Measurements from ENCODE around the gene CYP20A1.
"Not testable (repeated sequence)": the region's sequence is repeated elsewhere in the genome, so short reads cannot be mapped to it uniquely, and the experiment has no call there.

The CYP20A1 gene

DNA sequence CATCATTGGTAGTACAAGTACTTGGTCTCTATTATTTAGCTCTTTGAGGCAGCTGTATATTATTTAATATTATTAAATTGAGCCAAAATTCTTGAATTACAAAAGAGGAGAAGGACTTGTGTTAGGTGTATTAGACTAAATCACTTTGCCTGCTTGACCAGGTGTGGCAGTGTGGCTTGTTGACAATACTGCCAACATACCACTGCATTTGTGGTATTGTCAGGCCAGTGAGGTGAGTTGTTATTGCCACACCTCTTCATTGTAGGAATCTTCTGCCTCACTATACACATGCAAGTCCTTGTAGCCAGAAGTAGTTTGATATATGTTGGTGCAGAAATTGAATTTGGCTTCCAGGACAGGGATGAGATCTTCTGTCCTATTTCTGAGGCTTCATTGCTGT, 40.5 kb downstream of the CYP20A1 start:
- H3K27ac ChIP-seq: no peak overlapping the region
- peak; percentile 18 for DNase-seq (ENCODE audit: low read depth, low spot score)

DNA sequence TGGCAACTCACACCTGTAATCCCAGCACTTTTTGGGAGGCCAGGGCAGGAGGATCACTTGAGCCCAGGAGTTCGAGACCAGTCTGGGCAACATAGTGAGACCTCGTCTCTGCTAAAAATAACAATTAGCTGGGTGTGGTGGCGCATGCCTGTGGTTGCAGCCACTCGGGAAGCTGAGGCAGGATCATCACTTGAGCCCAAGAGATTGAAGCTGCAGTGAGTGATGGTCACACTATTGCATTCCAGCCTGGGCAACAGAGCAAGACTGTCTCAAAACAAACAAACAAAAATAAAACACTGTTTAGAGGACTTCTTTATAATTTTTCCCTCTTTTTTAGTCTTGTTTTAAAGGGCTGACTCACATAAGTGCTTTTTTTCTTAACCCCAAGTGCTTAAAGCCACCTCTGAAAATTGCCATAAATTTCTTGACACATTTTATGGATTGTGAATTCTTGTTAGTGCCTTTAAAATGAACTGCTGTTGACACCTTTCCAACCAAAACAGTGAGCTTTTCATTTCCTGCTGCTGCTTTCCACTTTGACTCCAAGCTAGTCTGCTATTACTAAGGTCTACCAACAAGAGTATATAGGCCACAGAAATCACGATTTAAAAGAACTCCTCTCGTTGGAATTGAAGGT, 41.7 kb downstream of the CYP20A1 start:
- no peak overlapping the region for H3K27ac ChIP-seq
- DNase-seq (ENCODE audit: low read depth, low spot score): no peak

DNA sequence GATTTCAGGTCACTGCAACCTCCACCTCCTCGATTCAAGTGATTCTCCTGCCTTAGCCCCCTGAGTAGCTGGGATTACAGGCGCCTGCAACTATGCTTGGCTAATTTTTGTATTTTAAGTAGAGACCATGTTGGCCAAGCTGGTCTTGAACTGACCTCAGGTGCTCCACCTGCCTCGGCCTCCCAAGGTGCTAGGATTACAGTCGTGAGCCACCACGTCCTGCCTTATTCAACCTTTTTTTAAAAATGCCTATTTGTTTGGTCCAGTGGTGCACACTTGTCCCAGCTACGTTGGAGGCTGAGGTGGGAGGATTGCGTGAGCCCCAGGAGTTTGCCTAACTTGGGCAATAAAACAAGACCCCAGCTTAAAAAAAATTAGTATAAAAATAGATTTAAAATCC, 43.3 kb downstream of the CYP20A1 start:
- no peak for DNase-seq (ENCODE audit: low read depth, low spot score)
- H3K27ac ChIP-seq: no peak overlapping the region

DNA sequence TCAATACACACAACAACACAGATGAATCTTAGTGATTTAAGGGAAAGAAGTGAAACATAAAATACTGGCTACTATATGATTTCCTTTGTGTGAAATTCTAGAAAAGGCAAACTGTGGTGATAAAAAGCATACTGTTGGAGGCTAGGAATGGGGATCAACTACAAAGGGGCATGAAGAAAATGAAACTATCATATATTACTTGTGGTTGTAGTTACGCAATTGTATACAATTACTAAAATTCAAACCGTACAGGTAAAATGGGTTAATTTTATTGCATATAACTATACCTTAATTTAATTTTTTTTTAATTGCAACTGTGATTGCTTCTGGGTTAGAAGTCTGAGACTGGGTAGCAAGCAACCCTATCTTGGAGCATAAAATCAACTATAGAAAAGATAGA, 47.7 kb downstream of the CYP20A1 start:
- DNase-seq (ENCODE audit: low read depth, low spot score): no peak
- no peak overlapping the region for H3K27ac ChIP-seq

DNA sequence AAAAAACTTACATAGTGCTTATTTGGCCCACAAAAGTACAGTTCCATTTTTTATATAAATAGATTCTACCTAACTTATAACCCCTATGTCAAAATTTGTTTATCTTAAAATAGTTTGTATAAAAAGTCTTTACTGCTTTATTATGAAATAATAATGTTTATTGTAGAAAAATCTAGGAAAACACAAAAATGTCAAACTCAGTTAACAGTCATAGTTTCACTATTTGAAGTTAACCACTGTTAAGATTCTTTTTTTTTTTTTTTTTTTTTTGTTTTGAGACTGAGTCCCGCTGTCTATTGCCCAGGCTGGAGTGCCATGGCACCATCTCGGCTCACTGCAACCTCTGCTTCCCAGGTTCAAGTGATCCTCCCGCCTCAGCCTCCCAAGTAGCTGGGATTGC, 62.8 kb downstream of the CYP20A1 start:
- no peak overlapping the region for H3K27ac ChIP-seq
- DNase-seq (ENCODE audit: low read depth, low spot score): no peak

DNA sequence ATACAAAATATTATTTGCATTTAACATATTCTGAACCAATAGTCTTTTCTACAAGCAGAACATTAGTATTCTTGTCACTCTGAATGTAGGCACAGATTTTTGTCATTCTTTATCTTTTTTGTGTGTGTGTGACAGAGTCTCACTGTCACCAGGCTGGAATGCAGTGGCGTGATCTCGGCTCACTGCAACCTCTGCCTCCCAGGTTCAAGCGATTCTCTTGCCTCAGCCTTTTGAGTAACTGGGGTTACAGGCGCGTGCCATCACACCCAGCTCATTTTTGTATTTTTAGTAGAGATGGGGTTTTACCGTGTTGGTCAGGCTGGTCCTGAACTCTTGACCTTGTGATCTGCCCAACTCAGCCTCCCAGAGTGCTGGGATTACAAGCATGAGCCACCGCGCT, 63.8 kb downstream of the CYP20A1 start:
- H3K27ac ChIP-seq; DNase-seq (ENCODE audit: low read depth, low spot score): not testable (repeated sequence)

DNA sequence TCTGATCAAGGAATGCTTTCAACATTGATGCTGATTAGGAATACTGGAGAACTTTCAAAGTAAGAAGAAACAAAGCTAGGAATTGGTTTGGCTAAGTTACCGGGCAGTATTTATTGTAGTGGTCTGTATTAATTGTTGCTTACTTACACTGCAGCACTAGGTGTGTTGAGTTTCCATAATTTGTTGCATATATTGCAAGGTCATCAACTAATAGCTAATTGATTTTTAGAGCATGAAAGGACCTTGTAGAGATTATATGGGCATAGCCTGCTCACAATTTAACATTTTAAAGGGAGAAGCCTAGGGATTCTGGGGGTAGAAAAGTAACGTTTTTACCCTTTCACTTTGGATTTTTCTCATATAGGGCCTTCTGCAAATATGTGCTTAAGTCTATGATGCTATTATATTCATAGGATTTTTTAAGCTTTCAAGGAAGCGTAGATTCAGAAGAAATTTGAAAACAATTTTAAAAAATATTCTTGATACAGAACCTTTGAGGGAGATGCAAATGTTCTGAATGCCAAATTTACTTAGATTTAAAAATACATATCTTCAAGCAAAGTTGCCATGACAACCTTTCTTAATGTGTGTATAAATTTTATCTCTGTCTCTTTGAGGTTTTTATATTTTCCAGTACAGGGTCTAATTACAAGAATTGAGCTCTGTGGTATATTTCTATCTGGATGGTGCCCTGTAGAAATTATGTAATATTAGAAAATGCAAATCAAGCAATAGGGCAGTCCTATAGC, 72.0 kb downstream of the CYP20A1 start:
- no peak for DNase-seq (ENCODE audit: low read depth, low spot score)
- no peak overlapping the region for H3K27ac ChIP-seq

DNA sequence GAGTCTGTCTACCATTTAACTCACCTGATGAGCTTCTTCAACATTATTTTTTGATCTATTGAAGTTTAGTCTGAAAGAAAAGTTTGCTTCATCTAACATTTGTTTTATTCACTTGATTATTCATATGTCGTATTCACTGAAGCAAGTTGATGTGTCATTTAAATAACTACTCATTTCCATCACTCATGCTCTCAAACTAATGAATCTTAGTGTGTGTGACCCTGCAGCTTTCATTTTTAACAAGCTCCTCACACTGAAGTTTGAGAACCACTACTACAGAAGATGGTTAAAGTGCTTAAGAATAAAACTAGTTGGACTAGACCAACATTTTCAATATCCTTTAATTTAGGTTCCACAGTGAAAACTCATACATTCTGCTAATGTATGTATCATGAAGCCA, 87.5 kb downstream of the CYP20A1 start:
- no peak for DNase-seq (ENCODE audit: low read depth, low spot score)

DNA sequence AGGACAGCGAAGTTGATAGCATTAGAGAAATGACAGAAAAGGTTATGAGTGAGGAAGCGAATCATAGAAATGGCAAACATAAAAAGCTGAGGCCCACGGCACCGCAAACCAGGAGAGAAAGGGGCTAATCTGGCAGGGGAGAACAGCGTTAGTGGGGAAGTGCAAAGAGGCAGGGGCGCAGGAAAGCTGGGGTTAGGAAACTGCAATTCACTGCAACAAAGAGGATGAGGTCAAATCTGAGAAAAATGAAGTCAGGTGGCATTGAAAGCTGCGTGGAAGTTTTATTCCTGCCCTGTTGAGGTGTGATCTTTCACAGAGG, 88.7 kb downstream of the CYP20A1 start:
- DNase-seq (ENCODE audit: low read depth, low spot score): no peak

More for the DNA sequence above, 87.5 kb downstream of the CYP20A1 start:
- H3K27ac ChIP-seq: no peak overlapping the region

DNA sequence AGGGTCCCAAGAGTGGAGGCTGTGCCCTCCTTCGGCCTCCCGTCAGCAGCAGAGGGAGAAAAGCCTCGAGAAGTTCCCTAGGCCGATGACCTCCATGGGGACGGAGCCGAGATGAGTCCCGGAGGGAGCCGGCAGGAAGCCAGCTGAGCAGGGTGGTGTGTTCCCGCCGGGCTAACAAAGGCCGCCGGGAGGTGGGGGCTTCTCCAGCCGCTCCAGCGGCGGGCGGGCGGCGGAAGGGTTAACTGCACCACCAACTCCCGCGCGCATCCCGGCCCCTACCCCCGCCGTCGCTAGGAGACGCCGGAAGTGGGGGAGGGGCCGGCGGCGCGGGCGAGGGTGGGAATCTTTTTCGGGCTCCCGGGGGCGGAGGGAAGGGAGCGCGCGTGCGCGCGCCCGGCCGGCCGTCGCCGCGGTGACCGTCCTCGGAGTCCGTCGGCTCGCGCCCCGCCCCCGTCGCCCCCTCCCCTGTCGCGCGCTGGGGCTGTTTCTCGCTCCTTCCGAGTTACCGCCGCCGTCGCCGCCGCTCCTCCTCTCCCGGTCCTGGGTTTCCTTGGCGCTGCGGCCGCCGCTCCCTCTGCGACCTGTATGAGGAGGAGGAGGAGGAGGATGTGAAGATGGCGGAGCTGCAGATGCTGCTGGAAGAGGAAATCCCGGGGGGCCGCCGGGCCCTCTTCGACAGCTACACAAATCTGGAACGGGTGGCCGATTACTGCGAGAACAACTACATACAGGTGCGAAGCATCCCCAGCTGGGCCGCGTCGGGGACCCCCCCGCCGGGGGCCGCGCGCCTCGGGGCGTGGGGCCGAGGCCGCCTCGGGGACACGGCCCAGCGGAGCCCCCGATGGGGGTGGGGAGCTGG, 89.3 kb downstream of the CYP20A1 start, which contains the start of gene ABI2:
Gene ABI2, plus strand, starts transcription at position 494 of the 859 bp plus-strand sequence. Its CDS starts 121 bp downstream, at position 615.
- peak within 1 kb of the TSS; percentile 45 for H3K27ac ChIP-seq
- no peak for DNase-seq (ENCODE audit: low read depth, low spot score)

More for the DNA sequence above, 88.7 kb downstream of the CYP20A1 start:
- H3K27ac ChIP-seq: peak overlapping the region; percentile 45

DNA sequence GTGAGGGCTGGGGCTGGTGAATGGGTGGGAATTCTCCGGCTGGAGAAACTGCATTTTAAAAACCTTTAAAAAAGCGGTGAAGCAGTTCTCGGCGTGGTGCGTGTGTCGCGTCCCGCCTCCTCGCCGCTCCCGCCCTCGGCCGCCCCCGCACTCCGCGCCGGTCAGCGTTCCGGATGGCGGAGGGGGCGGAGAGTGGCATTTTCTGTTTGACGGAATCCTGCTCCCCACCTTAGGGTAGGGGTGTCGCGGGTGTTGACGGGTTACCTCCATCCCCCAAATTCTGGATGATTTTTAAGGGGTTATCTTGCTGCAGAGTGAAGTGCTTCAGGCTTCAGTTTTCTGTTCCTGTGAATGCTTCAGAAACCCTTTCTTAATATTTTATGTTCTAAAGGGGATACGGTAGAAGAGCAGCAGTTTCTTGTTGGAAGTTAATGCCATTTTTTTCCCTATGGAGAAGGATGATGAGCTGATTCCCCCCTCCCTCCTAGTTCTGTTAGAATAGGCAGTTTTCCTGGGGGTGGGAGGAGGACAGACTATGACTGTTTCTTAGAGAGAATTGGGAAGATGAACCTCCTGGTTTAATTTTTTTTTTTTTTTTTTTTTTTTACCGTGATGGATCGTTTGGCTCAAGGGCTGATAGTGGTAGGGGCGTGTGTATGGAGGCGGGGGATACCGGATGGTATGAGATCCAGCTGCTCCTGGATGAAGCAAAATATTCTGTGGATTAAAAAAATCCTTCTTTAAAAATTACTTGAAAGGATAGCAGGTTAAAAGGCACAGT, 90.1 kb downstream of the CYP20A1 start:
- no peak for DNase-seq (ENCODE audit: low read depth, low spot score)
- H3K27ac ChIP-seq: peak overlapping the region; percentile 45

DNA sequence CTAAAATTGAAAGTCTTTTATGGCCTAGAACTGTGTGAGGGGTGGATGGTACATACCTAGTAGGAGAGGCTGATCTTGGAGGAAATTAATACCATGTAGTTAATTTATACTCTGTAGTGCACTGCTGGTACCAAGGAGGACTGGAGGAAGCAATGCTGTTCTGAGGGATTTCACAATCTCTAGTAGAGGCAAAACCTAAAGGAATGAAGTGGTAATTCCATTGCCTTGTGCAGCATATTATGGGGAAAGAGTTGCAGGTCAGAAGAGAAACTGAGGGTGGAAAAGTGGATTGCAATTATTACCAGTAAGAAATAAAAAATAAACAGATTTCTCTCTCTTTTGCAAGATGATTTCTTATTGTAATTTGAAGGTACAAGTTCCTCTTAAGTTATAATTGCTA, 91.6 kb downstream of the CYP20A1 start:
- no peak for DNase-seq (ENCODE audit: low read depth, low spot score)
- H3K27ac ChIP-seq: peak overlapping the region; percentile 26

DNA sequence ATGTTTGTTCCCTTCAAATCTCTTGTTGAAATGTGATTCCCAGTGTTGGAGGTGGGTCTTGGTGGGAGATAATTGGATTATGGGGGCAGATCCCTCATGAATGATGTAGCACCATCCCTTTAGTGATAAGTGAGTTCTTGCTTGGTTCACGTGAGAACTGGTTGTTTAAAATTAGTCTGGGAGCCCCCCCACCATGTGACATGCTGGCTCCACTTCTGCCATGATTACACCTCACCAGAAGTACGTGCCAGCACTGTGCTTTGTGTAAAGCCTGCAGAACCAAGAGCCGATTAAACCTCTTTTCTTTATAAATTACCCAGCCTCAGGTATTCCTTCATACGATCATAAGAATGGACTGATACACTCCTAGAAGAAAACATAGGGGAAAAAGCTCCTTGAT, 99.5 kb downstream of the CYP20A1 start:
- no peak overlapping the region for H3K27ac ChIP-seq
- DNase-seq (ENCODE audit: low read depth, low spot score): no peak

DNA sequence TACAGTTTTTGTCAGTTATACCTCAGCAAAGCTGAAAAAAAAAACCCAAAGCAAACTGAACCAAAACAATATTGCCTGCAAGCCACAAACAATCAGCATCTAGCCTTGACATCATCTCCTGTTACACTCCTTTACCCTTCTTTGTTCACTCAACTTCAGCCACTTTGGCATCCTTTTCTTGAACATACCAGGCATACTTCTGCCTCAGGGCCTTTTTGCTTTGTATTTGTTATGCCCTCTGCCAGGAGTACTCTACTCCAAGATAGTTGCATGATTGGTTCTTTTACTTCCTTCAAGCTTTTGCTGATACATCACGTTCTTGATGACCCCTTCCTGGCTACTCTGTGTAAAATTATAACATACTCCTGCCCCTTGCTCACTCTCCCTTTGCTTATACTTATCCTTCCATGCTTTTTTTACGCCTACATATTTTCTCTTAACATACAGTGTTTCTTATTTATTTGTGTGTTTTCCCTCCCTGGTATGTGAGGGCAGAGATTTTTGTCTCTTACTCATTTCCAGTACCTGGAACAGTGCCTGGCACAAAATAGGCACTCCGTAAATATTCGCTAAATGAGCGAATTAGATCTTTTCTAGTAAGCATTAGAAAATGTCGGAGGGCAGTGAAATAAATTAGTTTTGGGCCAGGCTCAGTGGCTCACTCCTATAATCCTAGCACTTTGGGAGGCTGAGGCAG, 102.1 kb downstream of the CYP20A1 start:
- peak; percentile 33 for DNase-seq (ENCODE audit: low read depth, low spot score)
- peak overlapping the region; percentile 52 for H3K27ac ChIP-seq

DNA sequence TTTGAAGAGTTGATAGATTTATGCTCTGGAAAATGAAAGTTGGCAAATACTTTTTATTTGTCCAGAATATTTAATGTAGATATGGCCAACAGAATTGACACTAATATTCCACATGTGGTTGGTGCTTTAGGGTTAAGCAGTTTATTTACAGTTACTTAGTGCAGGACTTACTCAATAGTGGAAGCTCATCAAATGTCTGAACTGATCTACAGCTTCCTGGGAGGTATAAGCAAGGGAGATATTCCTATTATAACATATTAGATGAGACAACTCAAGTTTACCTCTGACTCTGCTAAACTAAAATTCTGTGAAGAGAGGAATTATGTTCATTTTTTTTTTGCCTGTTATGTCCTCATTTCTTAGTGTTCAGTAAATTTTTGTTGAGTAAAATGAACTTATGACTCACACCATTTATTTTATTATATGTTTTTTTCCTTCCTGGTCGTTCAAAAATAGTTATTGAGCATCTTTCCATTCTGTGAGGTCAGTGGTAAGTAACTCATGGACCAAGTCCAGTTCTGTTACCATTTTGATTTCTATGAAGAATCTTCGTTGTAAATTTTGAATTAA, 103.0 kb downstream of the CYP20A1 start:
- H3K27ac ChIP-seq: no peak overlapping the region
- DNase-seq (ENCODE audit: low read depth, low spot score): no peak

DNA sequence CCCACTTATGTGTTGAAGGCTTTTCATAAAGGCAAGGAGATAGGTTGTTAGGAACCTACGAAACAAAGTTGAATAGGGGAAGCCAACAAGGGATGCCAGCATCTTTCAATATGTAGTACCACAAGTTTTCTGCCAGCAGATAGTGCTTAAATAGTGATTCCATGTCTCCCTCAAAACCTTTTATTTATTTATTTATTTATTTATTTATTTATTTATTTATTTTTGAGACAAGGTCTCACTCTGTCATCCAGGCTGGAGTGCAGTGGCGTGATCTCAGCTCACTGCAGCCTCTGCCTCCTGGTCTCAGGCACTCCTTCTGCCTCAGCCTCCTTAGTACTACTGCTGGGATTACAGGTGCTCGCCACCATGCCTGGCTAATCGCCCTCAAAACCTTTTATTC, 103.6 kb downstream of the CYP20A1 start:
- H3K27ac ChIP-seq; DNase-seq (ENCODE audit: low read depth, low spot score): not testable (repeated sequence)

DNA sequence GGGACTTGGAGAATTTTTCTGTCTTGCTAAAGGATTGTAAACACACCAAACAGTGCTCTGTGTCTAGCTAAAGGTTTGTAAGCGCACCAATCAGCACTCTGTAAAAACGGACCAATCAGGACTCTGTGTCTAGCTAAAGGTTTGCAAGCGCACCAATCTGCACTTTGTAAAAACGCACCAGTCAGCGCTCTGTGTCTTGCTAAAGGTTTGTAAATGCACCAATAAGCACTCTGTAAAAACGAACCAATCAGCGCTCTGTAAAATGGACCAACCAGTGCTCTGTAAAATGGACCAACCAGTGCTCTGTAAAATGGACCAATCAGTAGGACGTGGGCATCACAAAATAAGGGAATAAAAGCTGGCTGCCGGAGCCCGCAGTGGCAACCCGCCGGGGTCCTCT, 105.8 kb downstream of the CYP20A1 start:
- H3K27ac ChIP-seq: no peak overlapping the region
- DNase-seq (ENCODE audit: low read depth, low spot score): no peak

DNA sequence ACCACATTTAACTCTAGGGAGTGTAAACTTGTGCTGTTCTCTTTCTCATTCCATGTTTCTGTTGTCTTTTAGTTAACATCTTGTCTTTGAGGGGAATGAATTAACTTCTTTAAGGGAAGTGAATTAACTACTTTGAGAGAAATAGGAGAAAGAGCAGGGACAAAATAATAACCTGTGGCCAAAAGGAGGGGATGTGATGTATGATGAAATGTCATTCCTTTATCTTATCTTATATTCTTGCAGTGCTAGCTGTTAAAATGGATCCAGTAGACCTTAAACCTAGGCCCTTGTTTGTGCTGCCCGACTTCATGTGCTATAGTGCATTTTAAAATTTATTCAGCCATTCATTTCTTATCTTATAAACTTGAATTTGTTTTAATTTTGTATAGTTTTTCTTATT, 107.8 kb downstream of the CYP20A1 start:
- H3K27ac ChIP-seq: no peak overlapping the region
- no peak for DNase-seq (ENCODE audit: low read depth, low spot score)

DNA sequence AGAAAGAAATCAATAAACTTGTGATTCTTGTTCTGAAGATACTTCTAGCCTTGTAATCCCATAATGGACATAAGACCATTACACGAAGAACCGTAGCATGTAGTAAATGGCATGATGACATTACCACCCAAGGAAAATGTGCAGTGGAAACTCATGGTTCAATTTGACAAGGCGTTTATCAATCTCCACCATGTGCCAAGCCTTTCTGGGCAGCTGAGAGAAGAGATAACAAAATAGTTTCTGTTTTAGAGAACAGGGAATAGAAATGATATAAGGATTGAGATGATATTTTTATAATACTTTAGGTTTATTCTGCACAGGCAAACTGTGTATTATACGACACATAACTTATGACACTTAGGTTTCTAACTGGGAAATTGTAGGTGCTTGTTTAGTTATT, 108.6 kb downstream of the CYP20A1 start:
- DNase-seq (ENCODE audit: low read depth, low spot score): no peak
- H3K27ac ChIP-seq: no peak overlapping the region
